ENCODE measurements around the gene BEND5. TPM values are rescaled to one million over a fixed set of nuclear protein-coding genes. Genes with fewer than 3 reads are reported as not detected.

BEND5 gene
- polyA plus RNA-seq, 1 donor: 27.4 TPM

DNA sequence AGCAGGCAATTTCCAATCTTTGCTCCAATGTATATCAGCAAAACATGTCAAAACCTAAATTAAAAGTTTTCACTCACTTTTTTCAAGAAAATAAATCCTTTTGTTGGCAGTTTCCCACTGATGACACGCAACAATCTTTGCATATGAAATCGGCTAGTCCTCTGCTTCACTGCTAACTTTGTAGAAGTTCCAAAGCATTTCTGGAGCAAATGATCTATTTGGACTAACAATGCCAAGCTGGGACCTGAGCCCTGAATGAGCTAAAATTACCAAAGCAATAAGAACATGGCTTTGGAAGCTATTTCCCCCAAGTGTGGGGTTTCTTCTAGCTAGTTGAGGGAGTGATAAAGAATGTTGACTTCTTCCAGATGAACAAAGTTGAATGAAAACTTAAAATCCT lies 5.1 kb downstream of the BEND5 start:
- no peak for DNase-seq

DNA sequence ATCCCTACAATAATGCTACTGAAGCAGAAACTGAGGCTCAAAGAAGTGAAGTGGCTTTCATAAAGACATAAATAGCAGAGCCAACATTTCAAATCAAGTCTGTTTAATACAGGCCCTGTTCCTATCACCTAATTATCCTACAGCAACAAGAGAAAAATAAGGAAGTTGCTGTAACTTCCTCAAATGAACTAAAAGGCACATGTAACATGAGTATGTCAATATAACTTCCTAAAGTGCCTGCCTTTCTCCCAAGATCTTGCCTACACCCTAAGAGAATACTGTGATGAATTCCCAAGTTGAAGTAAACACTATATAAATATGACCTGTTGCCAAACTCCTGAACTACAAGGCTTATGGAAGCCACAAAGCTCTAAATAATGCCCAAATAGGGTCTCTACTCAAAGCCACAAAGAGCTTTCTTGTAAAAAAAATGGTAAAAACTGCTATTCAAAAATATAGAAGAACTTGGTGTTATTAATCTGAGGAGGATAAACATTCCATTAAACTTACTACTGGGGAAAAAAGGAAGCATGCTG lies 8.6 kb downstream of the BEND5 start:
- DNase-seq: no peak

DNA sequence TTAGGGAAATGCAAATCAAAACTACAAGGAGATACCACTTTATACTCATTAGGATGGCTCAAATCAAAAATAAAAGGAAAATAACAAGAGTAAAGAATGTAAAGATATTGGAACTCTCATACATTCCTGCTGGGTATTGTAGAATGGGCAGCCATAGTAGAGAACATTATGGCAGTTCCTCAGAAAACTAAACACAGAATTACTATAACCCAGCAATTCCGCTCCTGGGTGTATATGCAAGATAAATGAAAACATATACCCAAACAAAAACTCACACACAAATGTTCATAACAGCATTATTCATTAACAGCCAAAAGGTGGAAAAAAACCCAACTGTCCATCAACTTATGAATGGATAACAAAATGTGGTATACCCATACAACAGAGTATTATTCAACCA lies 11.4 kb downstream of the BEND5 start:
- no peak for DNase-seq

DNA sequence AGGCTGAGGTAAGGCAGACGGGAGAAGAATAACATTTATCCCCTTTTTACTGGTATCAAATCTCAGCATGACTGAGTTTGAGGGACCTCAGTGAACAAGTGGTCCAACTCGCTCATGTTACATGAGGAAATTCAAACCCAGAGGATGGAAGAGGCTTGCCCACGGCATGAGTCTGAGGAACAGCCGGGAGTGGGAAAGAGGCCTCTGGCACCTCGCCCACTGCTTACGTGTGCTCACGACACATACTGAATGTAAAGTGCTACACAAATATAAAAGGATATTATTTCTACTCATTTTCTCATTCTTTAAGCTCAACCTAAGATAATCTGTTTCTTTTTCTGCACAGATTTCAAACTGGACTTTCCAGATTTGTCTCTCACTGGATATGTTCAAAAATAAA lies 14.7 kb downstream of the BEND5 start:
- DNase-seq: no peak

DNA sequence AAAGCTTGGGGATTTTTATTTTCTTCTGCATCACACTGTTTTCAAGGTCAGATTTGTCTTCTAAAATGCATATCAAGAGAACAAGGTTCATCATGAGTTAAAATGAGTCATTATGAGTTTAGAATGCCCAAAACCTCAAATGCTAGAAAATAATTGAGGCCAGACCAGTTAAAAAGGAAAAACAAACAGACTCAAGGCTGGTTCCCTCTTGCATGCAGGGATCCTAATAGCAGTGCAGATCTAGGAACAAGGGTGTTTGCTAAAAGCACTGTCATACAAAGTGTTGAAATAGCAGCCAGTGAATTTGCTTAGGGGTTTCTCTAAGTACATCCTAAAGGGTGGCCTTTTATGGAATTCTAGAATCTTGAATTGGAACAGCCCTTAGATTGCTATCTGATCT lies 15.3 kb downstream of the BEND5 start:
- DNase-seq: no peak

GRCh38 chr1:48760857-48761256 lies 15.8 kb downstream of the BEND5 start:
- DNase-seq: no peak

DNA sequence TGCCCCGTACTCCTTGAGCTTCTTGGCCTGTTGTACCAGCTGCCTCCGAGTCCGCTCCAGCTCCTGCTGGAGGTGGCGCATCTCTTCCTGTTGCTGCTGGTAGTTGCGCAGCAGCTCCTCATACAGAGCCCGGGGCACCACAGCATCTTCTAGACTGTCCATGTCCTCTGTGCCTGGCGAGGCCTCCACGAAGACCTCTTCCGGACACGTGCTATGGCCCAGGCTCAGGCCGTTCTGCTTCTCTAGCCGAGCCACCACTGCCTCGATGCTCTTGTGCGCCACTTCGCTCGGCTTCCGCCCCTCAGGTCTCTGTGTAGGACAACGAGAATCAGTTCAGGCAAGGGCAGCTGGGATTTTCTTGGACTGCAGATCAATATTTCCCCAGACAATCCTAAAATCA lies 17.7 kb downstream of the BEND5 start:
- DNase-seq: no peak

GRCh38 chr1:48757363-48757762 lies 19.3 kb downstream of the BEND5 start:
- DNase-seq: no peak

GRCh38 chr1:48756683-48757316 lies 19.9 kb downstream of the BEND5 start:
- no peak for DNase-seq

DNA sequence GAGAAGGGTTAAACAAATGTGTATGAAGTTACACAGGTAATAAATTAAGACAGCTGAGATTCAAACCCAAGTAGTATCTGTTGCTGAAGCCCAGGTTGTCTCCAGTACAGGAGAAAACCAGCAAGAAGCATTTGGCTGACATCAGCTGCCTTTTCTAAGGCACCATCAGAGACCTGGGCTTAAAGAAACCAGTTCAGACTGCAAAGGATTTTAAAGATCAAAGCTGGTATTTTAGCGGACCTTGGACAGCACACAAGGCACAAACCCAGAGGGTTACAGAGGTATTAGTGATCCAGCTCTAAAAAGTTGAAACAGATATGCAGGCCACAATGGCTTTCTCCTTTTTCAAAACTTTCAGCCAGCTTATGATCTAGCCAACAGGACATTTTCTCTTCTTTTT lies 23.4 kb downstream of the BEND5 start:
- DNase-seq: no peak

DNA sequence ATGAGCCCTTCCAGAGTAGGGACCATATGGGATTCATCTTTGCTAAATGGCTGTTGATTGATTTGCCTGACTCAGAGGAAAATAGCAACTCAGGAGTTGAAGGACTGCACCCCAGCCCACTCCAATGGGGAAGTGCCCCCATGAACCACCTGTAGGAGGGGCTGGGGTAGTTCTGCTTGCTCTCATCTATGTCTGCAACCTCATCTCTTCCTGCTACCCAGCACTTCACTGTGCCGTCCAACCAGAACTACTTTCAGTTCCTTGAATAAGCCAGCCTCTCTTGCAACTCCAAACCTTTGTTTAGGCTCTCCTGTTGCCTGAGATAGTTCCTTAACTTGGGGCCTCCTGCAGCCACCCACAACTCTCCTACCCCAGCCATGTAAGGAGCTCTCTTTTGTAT lies 26.6 kb downstream of the BEND5 start:
- DNase-seq: no peak

DNA sequence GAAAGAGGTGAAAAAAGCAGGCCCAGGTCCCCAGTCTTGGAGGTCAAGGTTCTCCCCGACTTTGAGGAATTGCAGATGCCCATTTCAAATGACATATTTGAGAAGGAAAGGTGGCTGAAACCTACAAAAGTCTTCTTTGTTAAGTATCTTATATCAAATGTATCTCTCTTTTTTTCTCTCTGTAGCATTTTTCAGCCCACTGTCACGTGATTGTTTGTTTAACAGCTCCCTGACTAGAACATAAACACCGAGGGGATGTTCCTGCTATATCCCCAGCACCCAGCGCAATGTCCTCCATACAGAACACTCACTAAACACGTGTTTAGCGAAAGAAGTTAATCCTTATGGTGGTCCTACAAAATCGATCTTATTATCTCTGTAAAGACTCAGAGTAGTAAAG lies 27.6 kb downstream of the BEND5 start:
- DNase-seq: no peak

- no peak for DNase-seq
Observed at GRCh38 chr1:48746906-48747305, 29.8 kb downstream of the BEND5 start.

GRCh38 chr1:48744032-48744431 lies 32.7 kb downstream of the BEND5 start:
- no peak for DNase-seq

DNA sequence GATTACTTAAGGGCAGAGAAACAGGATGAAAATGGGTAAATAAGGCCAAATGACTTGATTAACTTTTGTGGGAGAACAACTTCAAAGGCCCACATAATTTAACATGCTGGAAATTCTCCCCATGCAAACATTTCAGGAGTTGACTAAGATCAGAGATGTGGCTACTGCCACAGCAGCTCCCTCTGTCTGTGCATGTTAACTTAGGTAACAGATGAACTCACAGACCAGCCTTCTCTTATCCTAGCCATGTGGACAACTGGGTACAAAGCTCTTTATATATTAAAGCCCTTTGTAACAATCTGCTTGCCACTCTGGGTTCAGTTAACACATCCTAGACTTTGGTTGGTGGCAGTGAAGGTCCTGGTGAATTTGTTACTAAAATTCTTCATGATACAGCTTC lies 33.2 kb downstream of the BEND5 start:
- no peak for DNase-seq

- DNase-seq: no peak
Observed at GRCh38 chr1:48741380-48741779, 35.3 kb downstream of the BEND5 start.

- DNase-seq: no peak
Observed at GRCh38 chr1:48740621-48741020, 36.1 kb downstream of the BEND5 start.

DNA sequence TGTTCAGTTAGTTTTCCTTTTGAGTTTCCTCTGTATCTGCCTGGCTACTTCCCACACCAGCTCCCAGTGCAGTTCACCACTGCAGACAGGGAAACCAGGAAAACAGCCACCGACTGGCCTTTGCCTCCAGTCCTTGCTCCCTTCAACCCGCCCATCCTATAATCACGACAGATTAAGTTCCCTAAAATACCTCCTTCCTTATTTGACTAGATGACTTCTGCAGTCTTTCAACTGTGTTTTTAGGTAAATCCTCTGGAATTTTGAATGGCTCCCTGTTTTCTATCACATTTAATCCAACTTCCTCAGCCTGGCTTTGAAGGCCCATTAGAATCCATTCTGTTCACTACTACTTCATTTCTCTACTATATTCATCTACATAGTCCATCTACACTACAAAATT lies 37.6 kb downstream of the BEND5 start:
- no peak for DNase-seq

- DNase-seq: no peak
Observed at GRCh38 chr1:48738356-48738755, 38.3 kb downstream of the BEND5 start.

GRCh38 chr1:48735796-48736195 lies 40.9 kb downstream of the BEND5 start:
- no peak for DNase-seq

GRCh38 chr1:48730164-48730910 lies 46.4 kb downstream of the BEND5 start:
- no peak for DNase-seq

GRCh38 chr1:48728584-48728983 lies 48.1 kb downstream of the BEND5 start:
- no peak for DNase-seq

GRCh38 chr1:48726557-48727215 lies 50.0 kb downstream of the BEND5 start:
- DNase-seq: no peak

Data from left kidney (tissue), 2 donors.